GM23338 (cell line): ENCODE results near the gene MFSD6.

ENCODE experiments used
- CREB1 ChIP-seq: fragments of 250-450 bp; sonication (Bioruptor Pico); IDR thresholded peaks from 2 replicates; pipeline ENCODE4 v1.5.0; 2020; ENCODE audit warnings: low read depth, mild to moderate bottlenecking, moderate library complexity
- EZH2 ChIP-seq: fragments of 200-600 bp; sonication (generic); IDR thresholded peaks from one replicate; pipeline ENCODE4 v1.8.0; 2017; ENCODE audit warnings: antibody characterized with exemption, mild to moderate bottlenecking, low read depth; ENCODE audit not compliant: unreplicated experiment
- EZH2phosphoT487 ChIP-seq: fragments of 200-600 bp; sonication (generic); IDR thresholded peaks from one replicate; pipeline ENCODE4 v1.8.1; 2018; ENCODE audit warnings: antibody characterized with exemption; ENCODE audit not compliant: unreplicated experiment
- JUNB ChIP-seq: IDR thresholded peaks from one replicate; pipeline ENCODE4 v1.6.1; 2016; ENCODE audit warnings: antibody characterized with exemption; ENCODE audit not compliant: unreplicated experiment
- NANOG ChIP-seq: IDR thresholded peaks from 2 replicates; pipeline ENCODE4 v1.6.1; 2016; ENCODE audit warnings: antibody characterized with exemption, borderline replicate concordance
- POLR2AphosphoS5 ChIP-seq: IDR thresholded peaks from 2 replicates; pipeline ENCODE4 v1.6.1; 2016; ENCODE audit warnings: antibody characterized with exemption, low read depth
- STAT1 ChIP-seq: IDR thresholded peaks from one replicate; pipeline ENCODE4 v1.6.1; 2016; ENCODE audit warnings: antibody characterized with exemption; ENCODE audit not compliant: unreplicated experiment
- ZNF331 ChIP-seq: fragments of 250-450 bp; sonication (Bioruptor Pico); IDR thresholded peaks from 2 replicates; pipeline ENCODE4 v1.5.0; 2020; ENCODE audit warnings: low read depth, mild to moderate bottlenecking, moderate library complexity
- TF ChIP-seq, protein P1 (sequence below): IDR thresholded peaks from 2 replicates; pipeline ENCODE4 v1.6.1; 2016; ENCODE audit warnings: antibody characterized with exemption
- TF ChIP-seq, protein P2 (sequence below), 2 experiments: fragments of 200-600 bp in 1 of 2; sonication (generic) in 1 of 2; conservative IDR thresholded peaks; 2 replicates each; pipeline versions ENCODE4 v1.5.1 to v1.6.1; 2016 to 2017; ENCODE audit warnings: antibody characterized with exemption in 2 of 2, low read depth in 2 of 2, mild to moderate bottlenecking in 2 of 2, moderate library complexity in 1 of 2

DNA sequence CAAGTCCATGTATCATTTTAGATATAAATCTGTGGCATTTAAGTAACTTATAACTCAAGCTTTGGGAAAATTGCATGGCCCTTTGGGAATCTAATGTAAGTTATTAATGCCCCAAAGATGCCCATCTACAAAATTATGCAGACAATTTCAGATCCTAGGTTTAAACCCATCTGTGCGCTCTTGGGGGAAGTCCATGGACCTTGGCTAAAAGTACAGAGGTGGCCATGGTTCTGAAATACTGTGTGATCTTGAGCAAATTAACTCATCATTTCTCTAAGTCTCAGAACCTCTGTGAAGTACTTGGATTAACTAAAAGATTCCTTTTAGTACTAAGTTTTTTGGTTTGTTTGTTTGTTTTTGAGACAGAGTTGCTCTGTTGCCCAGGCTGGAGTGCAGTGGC lies 45.3 kb upstream of the MFSD6 start:
- TF ChIP-seq, protein P1, sequence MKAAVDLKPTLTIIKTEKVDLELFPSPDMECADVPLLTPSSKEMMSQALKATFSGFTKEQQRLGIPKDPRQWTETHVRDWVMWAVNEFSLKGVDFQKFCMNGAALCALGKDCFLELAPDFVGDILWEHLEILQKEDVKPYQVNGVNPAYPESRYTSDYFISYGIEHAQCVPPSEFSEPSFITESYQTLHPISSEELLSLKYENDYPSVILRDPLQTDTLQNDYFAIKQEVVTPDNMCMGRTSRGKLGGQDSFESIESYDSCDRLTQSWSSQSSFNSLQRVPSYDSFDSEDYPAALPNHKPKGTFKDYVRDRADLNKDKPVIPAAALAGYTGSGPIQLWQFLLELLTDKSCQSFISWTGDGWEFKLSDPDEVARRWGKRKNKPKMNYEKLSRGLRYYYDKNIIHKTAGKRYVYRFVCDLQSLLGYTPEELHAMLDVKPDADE, result no peak
- TF ChIP-seq, protein P2, sequence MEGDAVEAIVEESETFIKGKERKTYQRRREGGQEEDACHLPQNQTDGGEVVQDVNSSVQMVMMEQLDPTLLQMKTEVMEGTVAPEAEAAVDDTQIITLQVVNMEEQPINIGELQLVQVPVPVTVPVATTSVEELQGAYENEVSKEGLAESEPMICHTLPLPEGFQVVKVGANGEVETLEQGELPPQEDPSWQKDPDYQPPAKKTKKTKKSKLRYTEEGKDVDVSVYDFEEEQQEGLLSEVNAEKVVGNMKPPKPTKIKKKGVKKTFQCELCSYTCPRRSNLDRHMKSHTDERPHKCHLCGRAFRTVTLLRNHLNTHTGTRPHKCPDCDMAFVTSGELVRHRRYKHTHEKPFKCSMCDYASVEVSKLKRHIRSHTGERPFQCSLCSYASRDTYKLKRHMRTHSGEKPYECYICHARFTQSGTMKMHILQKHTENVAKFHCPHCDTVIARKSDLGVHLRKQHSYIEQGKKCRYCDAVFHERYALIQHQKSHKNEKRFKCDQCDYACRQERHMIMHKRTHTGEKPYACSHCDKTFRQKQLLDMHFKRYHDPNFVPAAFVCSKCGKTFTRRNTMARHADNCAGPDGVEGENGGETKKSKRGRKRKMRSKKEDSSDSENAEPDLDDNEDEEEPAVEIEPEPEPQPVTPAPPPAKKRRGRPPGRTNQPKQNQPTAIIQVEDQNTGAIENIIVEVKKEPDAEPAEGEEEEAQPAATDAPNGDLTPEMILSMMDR (conservative IDR thresholded peaks at IDR 0.05; ENCODE audit: low read depth in 2 of 2), result no peak
- no peak for TF ChIP-seq POLR2AphosphoS5
- TF ChIP-seq NANOG, result no peak
- no peak for TF ChIP-seq EZH2phosphoT487
- no peak for TF ChIP-seq JUNB
- no peak for TF ChIP-seq EZH2
- TF ChIP-seq STAT1, result no peak
- TF ChIP-seq CREB1 (CRISPR knock-in tag), result no peak
- TF ChIP-seq ZNF331, result no peak
